GM23338 (cell line): ENCODE data around the gene CCDC175. TPM values are rescaled to one million over a fixed set of nuclear protein-coding genes. Genes with fewer than 3 reads are reported as not detected.

ENCODE experiments used
- ATAC-seq: fragments of 200-7000 bp; cut with Tn5 transposase; 3 replicates; pipeline ENCODE4 v1.9.1; 2020
- DNase-seq: peaks from one replicate; pipeline ENCODE4 v3.0.0-alpha.2; 2015; ENCODE audit warnings: low spot score
- H2AFZ ChIP-seq: fragments of 200-600 bp; sonication (generic); 2 replicates; pipeline ENCODE4 v1.8.0; 2016; ENCODE audit warnings: antibody characterized with exemption, mild to moderate bottlenecking, moderate library complexity
- H3F3A ChIP-seq: fragments of 200-600 bp; sonication (generic); replicated peaks from 2 replicates; pipeline ENCODE4 v1.8.0; 2017; ENCODE audit warnings: antibody characterized with exemption, mixed run types, low read depth
- H3K27ac ChIP-seq: fragments of 200-600 bp; sonication (generic); 2 replicates; pipeline ENCODE4 v1.6.1; 2016; ENCODE audit warnings: low read depth
- H3K27me3 ChIP-seq: fragments of 200-600 bp; sonication (generic); 2 replicates; pipeline ENCODE4 v1.8.0; 2016; ENCODE audit warnings: mild to moderate bottlenecking, mixed run types, moderate library complexity; ENCODE audit not compliant: insufficient read depth
- H3K36me3 ChIP-seq: fragments of 200-600 bp; sonication (generic); 2 replicates; pipeline ENCODE4 v1.8.0; 2016; ENCODE audit warnings: mild to moderate bottlenecking; ENCODE audit not compliant: insufficient read depth
- H3K4me1 ChIP-seq: fragments of 200-600 bp; sonication (generic); 2 replicates; pipeline ENCODE4 v1.8.0; 2016; ENCODE audit warnings: mild to moderate bottlenecking, moderate library complexity; ENCODE audit not compliant: insufficient read depth
- H3K4me2 ChIP-seq: fragments of 200-600 bp; sonication (generic); 2 replicates; pipeline ENCODE4 v1.7.1; 2017; ENCODE audit warnings: mixed run types
- H3K4me3 ChIP-seq: fragments of 200-600 bp; sonication (generic); 2 replicates; pipeline ENCODE4 v1.6.1; 2016; ENCODE audit warnings: mixed run types
- H3K79me2 ChIP-seq: fragments of 200-600 bp; sonication (generic); replicated peaks from 2 replicates; pipeline ENCODE4 v1.8.0; 2017; ENCODE audit warnings: mild to moderate bottlenecking; ENCODE audit not compliant: insufficient read depth
- H3K9me2 ChIP-seq: fragments of 200-600 bp; sonication (generic); 2 replicates; pipeline ENCODE4 v1.8.0; 2017; ENCODE audit not compliant: insufficient read depth
- H4K20me1 ChIP-seq: fragments of 200-600 bp; sonication (generic); replicated peaks from 2 replicates; pipeline ENCODE4 v1.8.0; 2017; ENCODE audit warnings: mild to moderate bottlenecking; ENCODE audit not compliant: insufficient read depth
- H3K27ac Mint-ChIP-seq: 2 replicates; pipeline ENCODE4 v1.8.0; 2020; ENCODE audit warnings: inconsistent platforms, mild to moderate bottlenecking, moderate library complexity, mixed read lengths
- H3K27me3 Mint-ChIP-seq: 3 replicates; pipeline ENCODE4 v1.8.0; 2022; ENCODE audit warnings: low read depth, mild to moderate bottlenecking, moderate library complexity, mixed read lengths, inconsistent platforms; ENCODE audit not compliant: insufficient read depth, poor library complexity
- H3K36me3 Mint-ChIP-seq: 3 replicates; pipeline ENCODE4 v1.8.0; 2021; ENCODE audit warnings: low read depth, mild to moderate bottlenecking, inconsistent platforms, moderate library complexity, mixed read lengths
- H3K4me1 Mint-ChIP-seq: 3 replicates; pipeline ENCODE4 v1.8.0; 2020; ENCODE audit warnings: mild to moderate bottlenecking, inconsistent platforms, mixed read lengths
- H3K4me3 Mint-ChIP-seq: 3 replicates; pipeline ENCODE4 v1.8.0; 2021; ENCODE audit warnings: moderate library complexity, mild to moderate bottlenecking, inconsistent platforms, mixed read lengths
- H3K9me3 Mint-ChIP-seq: 3 replicates; pipeline ENCODE4 v1.8.0; 2020; ENCODE audit warnings: moderate library complexity, mild to moderate bottlenecking, inconsistent platforms, mixed read lengths
- CREB1 ChIP-seq: fragments of 250-450 bp; sonication (Bioruptor Pico); IDR thresholded peaks from 2 replicates; pipeline ENCODE4 v1.5.0; 2020; ENCODE audit warnings: low read depth, mild to moderate bottlenecking, moderate library complexity
- EZH2 ChIP-seq: fragments of 200-600 bp; sonication (generic); IDR thresholded peaks from one replicate; pipeline ENCODE4 v1.8.0; 2017; ENCODE audit warnings: antibody characterized with exemption, mild to moderate bottlenecking, low read depth; ENCODE audit not compliant: unreplicated experiment
- EZH2phosphoT487 ChIP-seq: fragments of 200-600 bp; sonication (generic); IDR thresholded peaks from one replicate; pipeline ENCODE4 v1.8.1; 2018; ENCODE audit warnings: antibody characterized with exemption; ENCODE audit not compliant: unreplicated experiment
- JUNB ChIP-seq: IDR thresholded peaks from one replicate; pipeline ENCODE4 v1.6.1; 2016; ENCODE audit warnings: antibody characterized with exemption; ENCODE audit not compliant: unreplicated experiment
- NANOG ChIP-seq: IDR thresholded peaks from 2 replicates; pipeline ENCODE4 v1.6.1; 2016; ENCODE audit warnings: antibody characterized with exemption, borderline replicate concordance
- POLR2AphosphoS5 ChIP-seq: IDR thresholded peaks from 2 replicates; pipeline ENCODE4 v1.6.1; 2016; ENCODE audit warnings: antibody characterized with exemption, low read depth
- STAT1 ChIP-seq: IDR thresholded peaks from one replicate; pipeline ENCODE4 v1.6.1; 2016; ENCODE audit warnings: antibody characterized with exemption; ENCODE audit not compliant: unreplicated experiment
- ZNF114 ChIP-seq: fragments of 250-450 bp; sonication (Bioruptor Pico); IDR thresholded peaks from 2 replicates; pipeline ENCODE4 v1.5.0; 2020; ENCODE audit warnings: mild to moderate bottlenecking, moderate library complexity
- ZNF331 ChIP-seq: fragments of 250-450 bp; sonication (Bioruptor Pico); IDR thresholded peaks from 2 replicates; pipeline ENCODE4 v1.5.0; 2020; ENCODE audit warnings: low read depth, mild to moderate bottlenecking, moderate library complexity
- polyA plus RNA-seq: library from polyadenylated mRNA; unstranded; fragments of >200 nt; fragmentation: Nextera tagmentation; extraction: Ambion mirVana; gene quantifications from 2 replicates; pipeline ENCODE4 v1.2.1, GENCODE V29; 2016
- total RNA-seq: library from RNA; depleted of rRNA; stranded (reverse); fragments of >200 nt; shearing (Covaris generic); gene quantifications from 2 replicates; pipeline ENCODE4 v1.2.3, GENCODE V29; 2014
- TF ChIP-seq, protein P1 (sequence below), 2 experiments: fragments of 200-600 bp in 1 of 2; sonication (generic) in 1 of 2; conservative IDR thresholded peaks; 2 replicates each; pipeline versions ENCODE4 v1.5.1 to v1.6.1; 2016 to 2017; ENCODE audit warnings: antibody characterized with exemption in 2 of 2, low read depth in 2 of 2, mild to moderate bottlenecking in 2 of 2, moderate library complexity in 1 of 2
- TF ChIP-seq, protein P2 (sequence below): IDR thresholded peaks from one replicate; pipeline ENCODE4 v1.6.1; 2018; ENCODE audit warnings: antibody characterized with exemption; ENCODE audit not compliant: unreplicated experiment
- TF ChIP-seq, protein P3 (sequence below): IDR thresholded peaks from 2 replicates; pipeline ENCODE4 v1.6.1; 2016; ENCODE audit warnings: antibody characterized with exemption
- TF ChIP-seq, protein P4 (sequence below): fragments of 250-450 bp; sonication (Bioruptor Pico); IDR thresholded peaks from 2 replicates; pipeline ENCODE4 v1.5.0; 2020; ENCODE audit warnings: mild to moderate bottlenecking, moderate library complexity

CCDC175 gene
- total and polyA plus RNA-seq, 2 experiments from 2014 or later: 0.50 TPM; not detected in 1

DNA sequence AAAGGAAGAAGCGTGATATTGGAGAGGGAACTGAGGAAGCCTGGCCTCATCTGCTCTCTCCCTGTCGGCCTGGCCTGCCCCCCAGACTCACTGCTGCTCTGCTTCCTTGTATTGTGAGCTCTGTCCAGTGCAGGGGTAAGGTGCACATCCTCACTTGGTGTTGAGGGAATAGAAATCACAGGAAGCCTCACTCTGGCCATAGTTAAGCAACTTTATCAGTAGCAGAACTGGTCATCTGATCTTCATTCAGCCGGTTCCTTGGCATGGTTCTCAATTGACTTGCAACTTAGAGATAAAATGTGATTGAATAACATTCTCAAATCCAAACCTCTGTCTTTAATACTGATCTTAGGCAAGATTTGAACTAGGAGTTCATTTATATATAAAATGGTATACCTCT lies 11.5 kb upstream of the CCDC175 start:
- Histone ChIP-seq H3K36me3 (no peaks in the 10 kb centered on the region), H3F3A (no peaks in the 10 kb centered on the region), H3K4me1 (no peaks in the 10 kb centered on the region), H3K27ac (no peak overlapping the region), H3K9me2 (no peaks in the 10 kb centered on the region), H3K79me2 (no peaks in the 10 kb centered on the region), H2AFZ (no peak overlapping the region), H3K4me3 (no peak overlapping the region), H3K4me2 (no peak overlapping the region), H4K20me1 (no peaks in the 10 kb centered on the region), H3K27me3 (no peaks in the 10 kb centered on the region)
- Mint-ChIP-seq H3K4me3 (no peak overlapping the region), H3K9me3 (no peaks in the 10 kb centered on the region), H3K4me1 (no peaks in the 10 kb centered on the region), H3K27me3 (peaks cover 2% of the 10 kb centered on the region), H3K27ac (no peak overlapping the region), H3K36me3 (no peaks in the 10 kb centered on the region)
- DNase-seq (no peak), ATAC-seq (no peak)
- TF ChIP-seq, protein P1, sequence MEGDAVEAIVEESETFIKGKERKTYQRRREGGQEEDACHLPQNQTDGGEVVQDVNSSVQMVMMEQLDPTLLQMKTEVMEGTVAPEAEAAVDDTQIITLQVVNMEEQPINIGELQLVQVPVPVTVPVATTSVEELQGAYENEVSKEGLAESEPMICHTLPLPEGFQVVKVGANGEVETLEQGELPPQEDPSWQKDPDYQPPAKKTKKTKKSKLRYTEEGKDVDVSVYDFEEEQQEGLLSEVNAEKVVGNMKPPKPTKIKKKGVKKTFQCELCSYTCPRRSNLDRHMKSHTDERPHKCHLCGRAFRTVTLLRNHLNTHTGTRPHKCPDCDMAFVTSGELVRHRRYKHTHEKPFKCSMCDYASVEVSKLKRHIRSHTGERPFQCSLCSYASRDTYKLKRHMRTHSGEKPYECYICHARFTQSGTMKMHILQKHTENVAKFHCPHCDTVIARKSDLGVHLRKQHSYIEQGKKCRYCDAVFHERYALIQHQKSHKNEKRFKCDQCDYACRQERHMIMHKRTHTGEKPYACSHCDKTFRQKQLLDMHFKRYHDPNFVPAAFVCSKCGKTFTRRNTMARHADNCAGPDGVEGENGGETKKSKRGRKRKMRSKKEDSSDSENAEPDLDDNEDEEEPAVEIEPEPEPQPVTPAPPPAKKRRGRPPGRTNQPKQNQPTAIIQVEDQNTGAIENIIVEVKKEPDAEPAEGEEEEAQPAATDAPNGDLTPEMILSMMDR (conservative IDR thresholded peaks at IDR 0.05; ENCODE audit: low read depth in 2 of 2): no peak
- TF ChIP-seq EZH2 (no peak), ZNF114 (CRISPR knock-in tag) (no peak), ZNF331 (CRISPR knock-in tag) (no peak), EZH2phosphoT487 (no peak), NANOG (no peak), POLR2AphosphoS5 (no peak), JUNB (no peak), CREB1 (CRISPR knock-in tag) (no peak), STAT1 (no peak)
- TF ChIP-seq, protein P2, sequence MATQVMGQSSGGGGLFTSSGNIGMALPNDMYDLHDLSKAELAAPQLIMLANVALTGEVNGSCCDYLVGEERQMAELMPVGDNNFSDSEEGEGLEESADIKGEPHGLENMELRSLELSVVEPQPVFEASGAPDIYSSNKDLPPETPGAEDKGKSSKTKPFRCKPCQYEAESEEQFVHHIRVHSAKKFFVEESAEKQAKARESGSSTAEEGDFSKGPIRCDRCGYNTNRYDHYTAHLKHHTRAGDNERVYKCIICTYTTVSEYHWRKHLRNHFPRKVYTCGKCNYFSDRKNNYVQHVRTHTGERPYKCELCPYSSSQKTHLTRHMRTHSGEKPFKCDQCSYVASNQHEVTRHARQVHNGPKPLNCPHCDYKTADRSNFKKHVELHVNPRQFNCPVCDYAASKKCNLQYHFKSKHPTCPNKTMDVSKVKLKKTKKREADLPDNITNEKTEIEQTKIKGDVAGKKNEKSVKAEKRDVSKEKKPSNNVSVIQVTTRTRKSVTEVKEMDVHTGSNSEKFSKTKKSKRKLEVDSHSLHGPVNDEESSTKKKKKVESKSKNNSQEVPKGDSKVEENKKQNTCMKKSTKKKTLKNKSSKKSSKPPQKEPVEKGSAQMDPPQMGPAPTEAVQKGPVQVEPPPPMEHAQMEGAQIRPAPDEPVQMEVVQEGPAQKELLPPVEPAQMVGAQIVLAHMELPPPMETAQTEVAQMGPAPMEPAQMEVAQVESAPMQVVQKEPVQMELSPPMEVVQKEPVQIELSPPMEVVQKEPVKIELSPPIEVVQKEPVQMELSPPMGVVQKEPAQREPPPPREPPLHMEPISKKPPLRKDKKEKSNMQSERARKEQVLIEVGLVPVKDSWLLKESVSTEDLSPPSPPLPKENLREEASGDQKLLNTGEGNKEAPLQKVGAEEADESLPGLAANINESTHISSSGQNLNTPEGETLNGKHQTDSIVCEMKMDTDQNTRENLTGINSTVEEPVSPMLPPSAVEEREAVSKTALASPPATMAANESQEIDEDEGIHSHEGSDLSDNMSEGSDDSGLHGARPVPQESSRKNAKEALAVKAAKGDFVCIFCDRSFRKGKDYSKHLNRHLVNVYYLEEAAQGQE: no peak
- TF ChIP-seq, protein P3, sequence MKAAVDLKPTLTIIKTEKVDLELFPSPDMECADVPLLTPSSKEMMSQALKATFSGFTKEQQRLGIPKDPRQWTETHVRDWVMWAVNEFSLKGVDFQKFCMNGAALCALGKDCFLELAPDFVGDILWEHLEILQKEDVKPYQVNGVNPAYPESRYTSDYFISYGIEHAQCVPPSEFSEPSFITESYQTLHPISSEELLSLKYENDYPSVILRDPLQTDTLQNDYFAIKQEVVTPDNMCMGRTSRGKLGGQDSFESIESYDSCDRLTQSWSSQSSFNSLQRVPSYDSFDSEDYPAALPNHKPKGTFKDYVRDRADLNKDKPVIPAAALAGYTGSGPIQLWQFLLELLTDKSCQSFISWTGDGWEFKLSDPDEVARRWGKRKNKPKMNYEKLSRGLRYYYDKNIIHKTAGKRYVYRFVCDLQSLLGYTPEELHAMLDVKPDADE: no peak
- TF ChIP-seq, protein P4, sequence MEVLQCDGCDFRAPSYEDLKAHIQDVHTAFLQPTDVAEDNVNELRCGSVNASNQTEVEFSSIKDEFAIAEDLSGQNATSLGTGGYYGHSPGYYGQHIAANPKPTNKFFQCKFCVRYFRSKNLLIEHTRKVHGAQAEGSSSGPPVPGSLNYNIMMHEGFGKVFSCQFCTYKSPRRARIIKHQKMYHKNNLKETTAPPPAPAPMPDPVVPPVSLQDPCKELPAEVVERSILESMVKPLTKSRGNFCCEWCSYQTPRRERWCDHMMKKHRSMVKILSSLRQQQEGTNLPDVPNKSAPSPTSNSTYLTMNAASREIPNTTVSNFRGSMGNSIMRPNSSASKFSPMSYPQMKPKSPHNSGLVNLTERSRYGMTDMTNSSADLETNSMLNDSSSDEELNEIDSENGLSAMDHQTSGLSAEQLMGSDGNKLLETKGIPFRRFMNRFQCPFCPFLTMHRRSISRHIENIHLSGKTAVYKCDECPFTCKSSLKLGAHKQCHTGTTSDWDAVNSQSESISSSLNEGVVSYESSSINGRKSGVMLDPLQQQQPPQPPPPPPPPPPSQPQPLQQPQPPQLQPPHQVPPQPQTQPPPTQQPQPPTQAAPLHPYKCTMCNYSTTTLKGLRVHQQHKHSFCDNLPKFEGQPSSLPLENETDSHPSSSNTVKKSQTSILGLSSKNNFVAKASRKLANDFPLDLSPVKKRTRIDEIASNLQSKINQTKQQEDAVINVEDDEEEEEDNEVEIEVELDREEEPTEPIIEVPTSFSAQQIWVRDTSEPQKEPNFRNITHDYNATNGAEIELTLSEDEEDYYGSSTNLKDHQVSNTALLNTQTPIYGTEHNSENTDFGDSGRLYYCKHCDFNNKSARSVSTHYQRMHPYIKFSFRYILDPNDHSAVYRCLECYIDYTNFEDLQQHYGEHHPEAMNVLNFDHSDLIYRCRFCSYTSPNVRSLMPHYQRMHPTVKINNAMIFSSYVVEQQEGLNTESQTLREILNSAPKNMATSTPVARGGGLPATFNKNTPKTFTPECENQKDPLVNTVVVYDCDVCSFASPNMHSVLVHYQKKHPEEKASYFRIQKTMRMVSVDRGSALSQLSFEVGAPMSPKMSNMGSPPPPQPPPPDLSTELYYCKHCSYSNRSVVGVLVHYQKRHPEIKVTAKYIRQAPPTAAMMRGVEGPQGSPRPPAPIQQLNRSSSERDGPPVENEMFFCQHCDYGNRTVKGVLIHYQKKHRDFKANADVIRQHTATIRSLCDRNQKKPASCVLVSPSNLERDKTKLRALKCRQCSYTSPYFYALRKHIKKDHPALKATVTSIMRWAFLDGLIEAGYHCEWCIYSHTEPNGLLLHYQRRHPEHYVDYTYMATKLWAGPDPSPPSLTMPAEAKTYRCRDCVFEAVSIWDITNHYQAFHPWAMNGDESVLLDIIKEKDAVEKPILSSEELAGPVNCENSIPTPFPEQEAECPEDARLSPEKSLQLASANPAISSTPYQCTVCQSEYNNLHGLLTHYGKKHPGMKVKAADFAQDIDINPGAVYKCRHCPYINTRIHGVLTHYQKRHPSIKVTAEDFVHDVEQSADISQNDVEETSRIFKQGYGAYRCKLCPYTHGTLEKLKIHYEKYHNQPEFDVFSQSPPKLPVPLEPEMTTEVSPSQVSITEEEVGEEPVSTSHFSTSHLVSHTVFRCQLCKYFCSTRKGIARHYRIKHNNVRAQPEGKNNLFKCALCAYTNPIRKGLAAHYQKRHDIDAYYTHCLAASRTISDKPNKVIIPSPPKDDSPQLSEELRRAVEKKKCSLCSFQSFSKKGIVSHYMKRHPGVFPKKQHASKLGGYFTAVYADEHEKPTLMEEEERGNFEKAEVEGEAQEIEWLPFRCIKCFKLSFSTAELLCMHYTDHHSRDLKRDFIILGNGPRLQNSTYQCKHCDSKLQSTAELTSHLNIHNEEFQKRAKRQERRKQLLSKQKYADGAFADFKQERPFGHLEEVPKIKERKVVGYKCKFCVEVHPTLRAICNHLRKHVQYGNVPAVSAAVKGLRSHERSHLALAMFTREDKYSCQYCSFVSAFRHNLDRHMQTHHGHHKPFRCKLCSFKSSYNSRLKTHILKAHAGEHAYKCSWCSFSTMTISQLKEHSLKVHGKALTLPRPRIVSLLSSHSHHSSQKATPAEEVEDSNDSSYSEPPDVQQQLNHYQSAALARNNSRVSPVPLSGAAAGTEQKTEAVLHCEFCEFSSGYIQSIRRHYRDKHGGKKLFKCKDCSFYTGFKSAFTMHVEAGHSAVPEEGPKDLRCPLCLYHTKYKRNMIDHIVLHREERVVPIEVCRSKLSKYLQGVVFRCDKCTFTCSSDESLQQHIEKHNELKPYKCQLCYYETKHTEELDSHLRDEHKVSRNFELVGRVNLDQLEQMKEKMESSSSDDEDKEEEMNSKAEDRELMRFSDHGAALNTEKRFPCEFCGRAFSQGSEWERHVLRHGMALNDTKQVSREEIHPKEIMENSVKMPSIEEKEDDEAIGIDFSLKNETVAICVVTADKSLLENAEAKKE (CRISPR knock-in tag): no peak
